Effector memory CD4-positive, alpha-beta T cell (primary cell): ENCODE data around the gene SERPINE1.

ENCODE experiments used
- DNase-seq, 3 donors: peaks; one replicate each; pipeline ENCODE4 v3.0.0-alpha.2; 2020
- H3K27ac ChIP-seq: 2 replicates; pipeline ENCODE4 v1.7.0; 2013; ENCODE audit warnings: mild to moderate bottlenecking, low read length, moderate library complexity; ENCODE audit not compliant: insufficient read depth, poor library complexity, severe bottlenecking
- H3K27me3 ChIP-seq: replicated peaks from 2 replicates; pipeline ENCODE4 v1.7.0; 2013; ENCODE audit warnings: mild to moderate bottlenecking, low read length; ENCODE audit not compliant: insufficient read depth, control insufficient read depth, poor library complexity, severe bottlenecking
- H3K36me3 ChIP-seq: 2 replicates; pipeline ENCODE4 v1.7.0; 2013; ENCODE audit warnings: mild to moderate bottlenecking, low read length, moderate library complexity; ENCODE audit not compliant: control insufficient read depth, insufficient read depth
- H3K4me1 ChIP-seq: 2 replicates; pipeline ENCODE4 v1.7.0; 2013; ENCODE audit warnings: low read length, mild to moderate bottlenecking; ENCODE audit not compliant: control insufficient read depth, insufficient read depth, poor library complexity, severe bottlenecking
- H3K4me3 ChIP-seq: 2 replicates; pipeline ENCODE4 v1.7.0; 2013; ENCODE audit warnings: low read length, low read depth, mild to moderate bottlenecking; ENCODE audit not compliant: insufficient read depth, poor library complexity, severe bottlenecking
- H3K9me3 ChIP-seq: 2 replicates; pipeline ENCODE4 v1.7.0; 2013; ENCODE audit warnings: mild to moderate bottlenecking, low read length, moderate library complexity; ENCODE audit not compliant: control insufficient read depth

The SERPINE1 gene

GRCh38 chr7:101162551-101163278, 35.8 kb downstream of the SERPINE1 start:
- peaks cover 7% of the 10 kb centered on the region for H3K36me3 ChIP-seq

GRCh38 chr7:101163279-101164070, 36.6 kb downstream of the SERPINE1 start:
- Histone ChIP-seq H3K36me3 (peaks cover 7% of the 10 kb centered on the region), H3K9me3 (no peaks in the 10 kb centered on the region), H3K27ac (no peak overlapping the region), H3K27me3 (peaks cover 64% of the 10 kb centered on the region), H3K4me1 (peaks cover 39% of the 10 kb centered on the region), H3K4me3 (peak overlapping the region; percentile 48)
- DNase-seq = no peak

More at GRCh38 chr7:101162551-101163278, 35.8 kb downstream of the SERPINE1 start:
- Histone ChIP-seq H3K27me3 (peaks cover 56% of the 10 kb centered on the region), H3K4me1 (peaks cover 39% of the 10 kb centered on the region), H3K9me3 (no peaks in the 10 kb centered on the region), H3K27ac (no peak overlapping the region), H3K4me3 (no peak overlapping the region)
- DNase-seq = no peak

- Histone ChIP-seq H3K27ac (no peak overlapping the region), H3K27me3 (peaks cover 71% of the 10 kb centered on the region), H3K4me1 (peaks cover 39% of the 10 kb centered on the region)
These were observed 37.4 kb downstream of the SERPINE1 start for GRCh38 chr7:101164071-101164840.

GRCh38 chr7:101165075-101165957, 38.4 kb downstream of the SERPINE1 start, which contains the start of gene VGF:
VGF (minus strand) TSS chr7:101165569; CDS start chr7:101164843, 726 bp downstream.
- no peak within 1 kb of the TSS for H3K27ac ChIP-seq
- peaks cover 82% of the 10 kb centered on the region for H3K27me3 ChIP-seq
- H3K9me3 ChIP-seq = no peaks in the 10 kb centered on the region
- DNase-seq = peak; percentile 80 to 87 (median 83)
- no peaks in the 10 kb centered on the region for H3K36me3 ChIP-seq
- no peak within 1 kb of the TSS for H3K4me3 ChIP-seq
- H3K4me1 ChIP-seq = peaks cover 49% of the 10 kb centered on the region

More at GRCh38 chr7:101164071-101164840, 37.4 kb downstream of the SERPINE1 start:
- no peak for DNase-seq
- Histone ChIP-seq H3K36me3 (peaks cover 2% of the 10 kb centered on the region), H3K4me3 (peak overlapping the region; percentile 48), H3K9me3 (no peaks in the 10 kb centered on the region)

GRCh38 chr7:101165958-101166647, 39.2 kb downstream of the SERPINE1 start:
- H3K27ac ChIP-seq = no peak overlapping the region
- no peaks in the 10 kb centered on the region for H3K36me3 ChIP-seq
- peaks cover 88% of the 10 kb centered on the region for H3K27me3 ChIP-seq
- DNase-seq = no peak
- H3K4me1 ChIP-seq = peaks cover 56% of the 10 kb centered on the region
- no peaks in the 10 kb centered on the region for H3K9me3 ChIP-seq
- no peak overlapping the region for H3K4me3 ChIP-seq

- Histone ChIP-seq H3K9me3 (no peaks in the 10 kb centered on the region), H3K4me1 (peaks cover 61% of the 10 kb centered on the region), H3K36me3 (no peaks in the 10 kb centered on the region), H3K27ac (no peak overlapping the region), H3K27me3 (peaks cover 88% of the 10 kb centered on the region), H3K4me3 (no peak overlapping the region)
- no peak for DNase-seq
These were observed 39.7 kb downstream of the SERPINE1 start for GRCh38 chr7:101166648-101166908.

GRCh38 chr7:101166909-101167644, 40.2 kb downstream of the SERPINE1 start:
- Histone ChIP-seq H3K27ac (no peak overlapping the region), H3K9me3 (no peaks in the 10 kb centered on the region), H3K4me1 (peaks cover 66% of the 10 kb centered on the region), H3K4me3 (no peak overlapping the region), H3K27me3 (peaks cover 88% of the 10 kb centered on the region), H3K36me3 (no peaks in the 10 kb centered on the region)
- DNase-seq = no peak

- peaks cover 88% of the 10 kb centered on the region for H3K27me3 ChIP-seq
- H3K4me3 ChIP-seq = no peak overlapping the region
- no peaks in the 10 kb centered on the region for H3K36me3 ChIP-seq
- no peak overlapping the region for H3K27ac ChIP-seq
- no peaks in the 10 kb centered on the region for H3K9me3 ChIP-seq
- H3K4me1 ChIP-seq = peaks cover 68% of the 10 kb centered on the region
- DNase-seq = no peak
These were observed 40.9 kb downstream of the SERPINE1 start for GRCh38 chr7:101167645-101168411.
